ENCODE measurements around the gene NR0B2. TPM values are rescaled to one million over a fixed set of nuclear protein-coding genes. Genes with fewer than 3 reads are reported as not detected.

Gene NR0B2
- total and polyA plus RNA-seq, 2 of the 13 experiments (the other 11 are each of a cell fraction or from before 2014, with no cell fraction given): 72.5 to 133 TPM

DNA sequence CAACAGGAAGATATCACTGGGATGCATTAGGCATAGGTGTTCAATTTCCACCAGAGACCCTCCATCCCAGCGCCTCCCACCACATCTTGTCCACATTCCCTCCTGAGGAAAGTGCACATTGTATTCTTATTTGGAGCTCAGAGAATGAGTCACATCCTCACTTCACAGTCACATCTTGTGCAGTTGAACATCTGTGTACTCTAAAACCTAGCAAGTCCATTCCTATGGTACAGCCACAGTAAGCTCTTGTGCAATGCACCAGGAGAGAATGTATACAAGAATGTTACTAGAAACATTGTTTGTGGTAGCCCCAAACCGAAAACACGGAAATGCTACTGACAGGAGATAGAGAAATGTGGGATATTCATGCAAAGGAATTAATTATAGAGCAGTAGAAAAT, 48.1 kb upstream of the NR0B2 start (continued):
- TF ChIP-seq ZNF644 (CRISPR knock-in tag; IDR thresholded peaks at IDR 0.05; ENCODE audit: low read depth) (0 out of 2 replicates have a peak, but pooled peaks have one; percentile 54), ONECUT2 (CRISPR knock-in tag; IDR thresholded peaks at IDR 0.05) (no peak), ZFP1 (CRISPR knock-in tag; IDR thresholded peaks at IDR 0.05) (no peak), GFI1 (CRISPR knock-in tag; IDR thresholded peaks at IDR 0.05; ENCODE audit: borderline replicate concordance) (no peak), TCF7 (IDR thresholded peaks at IDR 0.05; ENCODE audit: low read depth) (no peak), ZNF30 (CRISPR knock-in tag; IDR thresholded peaks at IDR 0.05) (no peak), JUNB (CRISPR knock-in tag; IDR thresholded peaks at IDR 0.05; ENCODE audit: borderline replicate concordance) (peak; percentile 75; the same call in 1 of the 2 replicates), SAP130 (CRISPR knock-in tag; IDR thresholded peaks at IDR 0.05; ENCODE audit: low read depth) (peak; percentile 90), U2AF1 (optimal IDR thresholded peaks at IDR 0.05; ENCODE audit: low read depth, low read length) (no peak), KDM3A (CRISPR knock-in tag; IDR thresholded peaks at IDR 0.05; ENCODE audit: low read depth) (peak; percentile 29; the same call in 1 of the 2 replicates), PAX8 (CRISPR knock-in tag; IDR thresholded peaks at IDR 0.05; ENCODE audit: borderline replicate concordance) (no peak), ZC3H4 (CRISPR knock-in tag; IDR thresholded peaks at IDR 0.05; ENCODE audit: borderline replicate concordance) (no peak), ZNF335 (CRISPR knock-in tag; IDR thresholded peaks at IDR 0.05) (no peak), MBD4 (IDR thresholded peaks at IDR 0.05; ENCODE audit: borderline replicate concordance, low read length) (no peak), KMT2A (CRISPR knock-in tag; IDR thresholded peaks at IDR 0.05) (no peak), ZNF34 (CRISPR knock-in tag; IDR thresholded peaks at IDR 0.05; ENCODE audit: borderline replicate concordance) (no peak), ZNF207 (IDR thresholded peaks at IDR 0.05; ENCODE audit: borderline replicate concordance) (no peak), JARID2 (CRISPR knock-in tag; IDR thresholded peaks at IDR 0.05; ENCODE audit: insufficient replicate concordance) (no peak), XBP1 (CRISPR knock-in tag; IDR thresholded peaks at IDR 0.05) (no peak), SRSF4 (IDR thresholded peaks at IDR 0.05; ENCODE audit: low read depth, low read length, poor library complexity, severe bottlenecking) (no peak)
- TF ChIP-seq, protein P1, sequence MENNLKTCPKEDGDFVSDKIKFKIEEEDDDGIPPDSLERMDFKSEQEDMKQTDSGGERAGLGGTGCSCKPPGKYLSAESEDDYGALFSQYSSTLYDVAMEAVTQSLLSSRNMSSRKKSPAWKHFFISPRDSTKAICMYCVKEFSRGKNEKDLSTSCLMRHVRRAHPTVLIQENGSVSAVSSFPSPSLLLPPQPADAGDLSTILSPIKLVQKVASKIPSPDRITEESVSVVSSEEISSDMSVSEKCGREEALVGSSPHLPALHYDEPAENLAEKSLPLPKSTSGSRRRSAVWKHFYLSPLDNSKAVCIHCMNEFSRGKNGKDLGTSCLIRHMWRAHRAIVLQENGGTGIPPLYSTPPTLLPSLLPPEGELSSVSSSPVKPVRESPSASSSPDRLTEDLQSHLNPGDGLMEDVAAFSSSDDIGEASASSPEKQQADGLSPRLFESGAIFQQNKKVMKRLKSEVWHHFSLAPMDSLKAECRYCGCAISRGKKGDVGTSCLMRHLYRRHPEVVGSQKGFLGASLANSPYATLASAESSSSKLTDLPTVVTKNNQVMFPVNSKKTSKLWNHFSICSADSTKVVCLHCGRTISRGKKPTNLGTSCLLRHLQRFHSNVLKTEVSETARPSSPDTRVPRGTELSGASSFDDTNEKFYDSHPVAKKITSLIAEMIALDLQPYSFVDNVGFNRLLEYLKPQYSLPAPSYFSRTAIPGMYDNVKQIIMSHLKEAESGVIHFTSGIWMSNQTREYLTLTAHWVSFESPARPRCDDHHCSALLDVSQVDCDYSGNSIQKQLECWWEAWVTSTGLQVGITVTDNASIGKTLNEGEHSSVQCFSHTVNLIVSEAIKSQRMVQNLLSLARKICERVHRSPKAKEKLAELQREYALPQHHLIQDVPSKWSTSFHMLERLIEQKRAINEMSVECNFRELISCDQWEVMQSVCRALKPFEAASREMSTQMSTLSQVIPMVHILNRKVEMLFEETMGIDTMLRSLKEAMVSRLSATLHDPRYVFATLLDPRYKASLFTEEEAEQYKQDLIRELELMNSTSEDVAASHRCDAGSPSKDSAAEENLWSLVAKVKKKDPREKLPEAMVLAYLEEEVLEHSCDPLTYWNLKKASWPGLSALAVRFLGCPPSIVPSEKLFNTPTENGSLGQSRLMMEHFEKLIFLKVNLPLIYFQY (CRISPR knock-in tag; IDR thresholded peaks at IDR 0.05; ENCODE audit: borderline replicate concordance): no peak
- TF ChIP-seq, protein P2, sequence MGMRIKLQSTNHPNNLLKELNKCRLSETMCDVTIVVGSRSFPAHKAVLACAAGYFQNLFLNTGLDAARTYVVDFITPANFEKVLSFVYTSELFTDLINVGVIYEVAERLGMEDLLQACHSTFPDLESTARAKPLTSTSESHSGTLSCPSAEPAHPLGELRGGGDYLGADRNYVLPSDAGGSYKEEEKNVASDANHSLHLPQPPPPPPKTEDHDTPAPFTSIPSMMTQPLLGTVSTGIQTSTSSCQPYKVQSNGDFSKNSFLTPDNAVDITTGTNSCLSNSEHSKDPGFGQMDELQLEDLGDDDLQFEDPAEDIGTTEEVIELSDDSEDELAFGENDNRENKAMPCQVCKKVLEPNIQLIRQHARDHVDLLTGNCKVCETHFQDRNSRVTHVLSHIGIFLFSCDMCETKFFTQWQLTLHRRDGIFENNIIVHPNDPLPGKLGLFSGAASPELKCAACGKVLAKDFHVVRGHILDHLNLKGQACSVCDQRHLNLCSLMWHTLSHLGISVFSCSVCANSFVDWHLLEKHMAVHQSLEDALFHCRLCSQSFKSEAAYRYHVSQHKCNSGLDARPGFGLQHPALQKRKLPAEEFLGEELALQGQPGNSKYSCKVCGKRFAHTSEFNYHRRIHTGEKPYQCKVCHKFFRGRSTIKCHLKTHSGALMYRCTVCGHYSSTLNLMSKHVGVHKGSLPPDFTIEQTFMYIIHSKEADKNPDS (CRISPR knock-in tag; IDR thresholded peaks at IDR 0.05): no peak
- TF ChIP-seq, protein P3, sequence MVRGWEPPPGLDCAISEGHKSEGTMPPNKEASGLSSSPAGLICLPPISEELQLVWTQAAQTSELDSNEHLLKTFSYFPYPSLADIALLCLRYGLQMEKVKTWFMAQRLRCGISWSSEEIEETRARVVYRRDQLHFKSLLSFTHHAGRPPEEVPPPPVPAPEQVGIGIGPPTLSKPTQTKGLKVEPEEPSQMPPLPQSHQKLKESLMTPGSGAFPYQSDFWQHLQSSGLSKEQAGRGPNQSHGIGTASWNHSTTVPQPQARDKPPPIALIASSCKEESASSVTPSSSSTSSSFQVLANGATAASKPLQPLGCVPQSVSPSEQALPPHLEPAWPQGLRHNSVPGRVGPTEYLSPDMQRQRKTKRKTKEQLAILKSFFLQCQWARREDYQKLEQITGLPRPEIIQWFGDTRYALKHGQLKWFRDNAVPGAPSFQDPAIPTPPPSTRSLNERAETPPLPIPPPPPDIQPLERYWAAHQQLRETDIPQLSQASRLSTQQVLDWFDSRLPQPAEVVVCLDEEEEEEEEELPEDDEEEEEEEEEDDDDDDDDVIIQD (CRISPR knock-in tag; IDR thresholded peaks at IDR 0.05; ENCODE audit: low read depth): 0 out of 2 replicates have a peak, but pooled peaks have one; percentile 31
- TF ChIP-seq, protein P4, sequence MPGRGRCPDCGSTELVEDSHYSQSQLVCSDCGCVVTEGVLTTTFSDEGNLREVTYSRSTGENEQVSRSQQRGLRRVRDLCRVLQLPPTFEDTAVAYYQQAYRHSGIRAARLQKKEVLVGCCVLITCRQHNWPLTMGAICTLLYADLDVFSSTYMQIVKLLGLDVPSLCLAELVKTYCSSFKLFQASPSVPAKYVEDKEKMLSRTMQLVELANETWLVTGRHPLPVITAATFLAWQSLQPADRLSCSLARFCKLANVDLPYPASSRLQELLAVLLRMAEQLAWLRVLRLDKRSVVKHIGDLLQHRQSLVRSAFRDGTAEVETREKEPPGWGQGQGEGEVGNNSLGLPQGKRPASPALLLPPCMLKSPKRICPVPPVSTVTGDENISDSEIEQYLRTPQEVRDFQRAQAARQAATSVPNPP (CRISPR knock-in tag; IDR thresholded peaks at IDR 0.05): no peak

Data from HepG2 (cell line).